Fibroblast of lung (primary cell): ENCODE results near the gene ITPR2. TPM values are rescaled to one million over a fixed set of nuclear protein-coding genes. Genes with fewer than 3 reads are reported as not detected.

Source experiments
- DNase-seq, 2 donors: peaks; one replicate each; pipeline versions ENCODE4 v3.0.0 to v3.0.0-alpha.2; 2010; ENCODE audit warnings: low read depth in 2 of 2
- H2AFZ ChIP-seq: 2 replicates; pipeline ENCODE4 v1.5.1; 2012; ENCODE audit warnings: low read length, control low read depth, inconsistent platforms
- H3K27ac ChIP-seq: 2 replicates; pipeline ENCODE4 v1.5.1; 2011; ENCODE audit warnings: low read length, control low read depth; ENCODE audit not compliant: insufficient read depth
- H3K27me3 ChIP-seq: 2 replicates; pipeline ENCODE4 v1.5.1; 2011; ENCODE audit warnings: mild to moderate bottlenecking, low read length; ENCODE audit not compliant: control insufficient read depth, insufficient read depth
- H3K36me3 ChIP-seq: 2 replicates; pipeline ENCODE4 v1.5.1; 2011; ENCODE audit warnings: low read length; ENCODE audit not compliant: control insufficient read depth, insufficient read depth
- H3K4me1 ChIP-seq: 2 replicates; pipeline ENCODE4 v1.5.1; 2011; ENCODE audit warnings: low read length; ENCODE audit not compliant: control insufficient read depth, insufficient read depth; ENCODE audit errors: extremely low read depth
- H3K4me2 ChIP-seq: 2 replicates; pipeline ENCODE4 v1.5.1; 2011; ENCODE audit warnings: low read length, control low read depth; ENCODE audit not compliant: insufficient read depth; ENCODE audit errors: extremely low read depth
- H3K4me3 ChIP-seq, 4 experiments: fragments of 200-600 bp in 1 of 4; sonication (generic) in 1 of 4; replicated peaks in 1 of 4; 2 replicates each; pipeline ENCODE4 v1.5.1; 2011 to 2016; ENCODE audit warnings: low read length in 4 of 4, low read depth in 3 of 4, mild to moderate bottlenecking in 3 of 4, control low read depth in 2 of 4, inconsistent platforms in 1 of 4, mixed read lengths in 1 of 4; ENCODE audit not compliant: insufficient read depth in 1 of 4; ENCODE audit errors: control extremely low read depth in 1 of 4
- H3K79me2 ChIP-seq: 2 replicates; pipeline ENCODE4 v1.5.1; 2012; ENCODE audit warnings: mild to moderate bottlenecking, low read length, inconsistent platforms; ENCODE audit not compliant: control insufficient read depth, insufficient read depth
- H3K9ac ChIP-seq: 2 replicates; pipeline ENCODE4 v1.5.1; 2011; ENCODE audit warnings: mild to moderate bottlenecking, low read length, control low read depth; ENCODE audit not compliant: insufficient read depth
- H3K9me3 ChIP-seq: 2 replicates; pipeline ENCODE4 v1.5.1; 2012; ENCODE audit warnings: low read depth, low read length; ENCODE audit not compliant: control insufficient read depth, insufficient read depth
- H4K20me1 ChIP-seq: 2 replicates; pipeline ENCODE4 v1.5.1; 2011; ENCODE audit warnings: low read length; ENCODE audit not compliant: control insufficient read depth, insufficient read depth; ENCODE audit errors: extremely low read depth
- CTCF ChIP-seq, 2 donors: IDR thresholded peaks in 1 of 2; conservative IDR thresholded peaks in 1 of 2; 1 replicate in 1 of 2; 2 replicates in 1 of 2; pipeline ENCODE4 v1.5.1; 2011 to 2012; ENCODE audit warnings: low read length in 2 of 2, control low read depth in 1 of 2, inconsistent platforms in 1 of 2, low read depth in 1 of 2, mild to moderate bottlenecking in 1 of 2
- EZH2 ChIP-seq: IDR thresholded peaks from 2 replicates; pipeline ENCODE4 v1.5.1; 2012; ENCODE audit warnings: low read length, control low read depth, mild to moderate bottlenecking; ENCODE audit errors: missing control alignments
- polyA plus RNA-seq, 2 donors: library from polyadenylated mRNA; depleted of rRNA in 1 of 2; stranded (reverse) in 1 of 2; unstranded in 1 of 2; fragments of >200 nt; gene quantifications; 2 replicates each; pipeline ENCODE4 v1.2.1, GENCODE V29; 2011 to 2012; ENCODE audit warnings: missing spikeins in 1 of 2
- total RNA-seq: library from RNA; depleted of rRNA; stranded (reverse); fragments of >200 nt; gene quantifications from 2 replicates; pipeline ENCODE4 v1.2.1, GENCODE V29; 2014

ITPR2 gene
- total and polyA plus RNA-seq, 2 donors (not counting 1 experiment from before 2014, with no cell fraction given): 5.1 to 24.6 TPM

GRCh38 chr12:26554332-26554731, 278.7 kb downstream of the ITPR2 start:
- no peaks in the 10 kb centered on the region for H3K9me3 ChIP-seq
- no peak for DNase-seq

GRCh38 chr12:26551385-26551784, 281.6 kb downstream of the ITPR2 start:
- Histone ChIP-seq H3K79me2 (no peaks in the 10 kb centered on the region), H3K4me2 (no peak overlapping the region), H4K20me1 (no peaks in the 10 kb centered on the region), H3K9ac (no peak overlapping the region), H3K27me3 (no peaks in the 10 kb centered on the region), H3K4me3 (no peak overlapping the region), H2AFZ (no peak overlapping the region), H3K27ac (no peak overlapping the region), H3K36me3 (no peaks in the 10 kb centered on the region), H3K4me1 (no peaks in the 10 kb centered on the region), H3K9me3 (no peaks in the 10 kb centered on the region)
- DNase-seq: no peak
- TF ChIP-seq CTCF (conservative IDR thresholded peaks at IDR 0.05 in 1 of 2, IDR thresholded peaks at IDR 0.05 in 1 of 2; ENCODE audit: low read depth in 1 of 2, low read length in 2 of 2): no peak
- no peak for TF ChIP-seq EZH2

More at GRCh38 chr12:26554332-26554731, 278.7 kb downstream of the ITPR2 start:
- no peaks in the 10 kb centered on the region for H3K4me1 ChIP-seq
- no peaks in the 10 kb centered on the region for H3K79me2 ChIP-seq
- no peak overlapping the region for H3K27ac ChIP-seq
- no peaks in the 10 kb centered on the region for H3K36me3 ChIP-seq
- H3K9ac ChIP-seq: no peak overlapping the region
- TF ChIP-seq CTCF (conservative IDR thresholded peaks at IDR 0.05 in 1 of 2, IDR thresholded peaks at IDR 0.05 in 1 of 2; ENCODE audit: low read depth in 1 of 2, low read length in 2 of 2) (no peak), EZH2 (no peak)
- no peaks in the 10 kb centered on the region for H3K27me3 ChIP-seq
- H2AFZ ChIP-seq: no peak overlapping the region
- H3K4me2 ChIP-seq: no peak overlapping the region
- no peaks in the 10 kb centered on the region for H4K20me1 ChIP-seq
- H3K4me3 ChIP-seq: no peak overlapping the region

GRCh38 chr12:26548227-26548626, 284.8 kb downstream of the ITPR2 start:
- H2AFZ ChIP-seq: no peak overlapping the region
- no peaks in the 10 kb centered on the region for H3K4me1 ChIP-seq
- H3K9me3 ChIP-seq: no peaks in the 10 kb centered on the region
- no peaks in the 10 kb centered on the region for H4K20me1 ChIP-seq
- no peaks in the 10 kb centered on the region for H3K27me3 ChIP-seq
- H3K36me3 ChIP-seq: no peaks in the 10 kb centered on the region
- no peak for DNase-seq
- no peak overlapping the region for H3K4me3 ChIP-seq
- TF ChIP-seq EZH2 (no peak), CTCF (conservative IDR thresholded peaks at IDR 0.05 in 1 of 2, IDR thresholded peaks at IDR 0.05 in 1 of 2; ENCODE audit: low read depth in 1 of 2, low read length in 2 of 2) (no peak)
- H3K27ac ChIP-seq: no peak overlapping the region
- H3K79me2 ChIP-seq: no peaks in the 10 kb centered on the region
- H3K4me2 ChIP-seq: no peak overlapping the region
- H3K9ac ChIP-seq: no peak overlapping the region
